GM12878 (cell line): ENCODE measurements around the gene HAP1. TPM values are rescaled to one million over a fixed set of nuclear protein-coding genes. Genes with fewer than 3 reads are reported as not detected.

Source experiments
- ATAC-seq: fragments of 200-7000 bp; cut with Tn5 transposase; 3 replicates; pipeline ENCODE4 v1.9.1; 2020; ENCODE audit warnings: mild to moderate bottlenecking, moderate library complexity
- BruUV-seq: library from RNA; stranded (reverse); fragments of 400-500 nt; replicated peaks from 2 replicates; lab custom pipeline; 2021; lab: Mats Ljungman, UMichigan
- CTCF ChIA-PET: fragments of 300-600 bp; sonication (Branson Sonifier 250); formaldehyde crosslinking; extraction: SDS; loops from one replicate; lab custom pipeline; 2021; ENCODE audit warnings: inconsistent platforms; lab: Yijun Ruan, JAX
- POLR2A ChIA-PET: fragments of 350-600 bp; formaldehyde crosslinking; extraction: SDS; loops from one replicate; lab custom pipeline; 2021; ENCODE audit warnings: inconsistent platforms; lab: Charles Lee
- RAD21 ChIA-PET: fragments of 300-600 bp; sonication (Branson Sonifier 250); formaldehyde crosslinking; loops from one replicate; lab custom pipeline; 2023; ENCODE audit warnings: antibody characterized with exemption; ENCODE audit not compliant: unreplicated experiment; lab: Charles Lee
- SMC1A ChIA-PET: fragments of 300-600 bp; sonication (Branson Sonifier 250); formaldehyde crosslinking; loops from one replicate; lab custom pipeline; 2023; ENCODE audit not compliant: unreplicated experiment, uncharacterized antibody; lab: Charles Lee
- DNase-seq: peaks from one replicate; pipeline ENCODE4 v3.0.0-alpha.2; 2011; ENCODE audit warnings: low read depth, low spot score
- FAIRE-seq: peaks from 3 replicates; lab custom pipeline; 2011; peaks lifted over from hg19 to GRCh38; lab: Jason Lieb, UNC
- H2AFZ ChIP-seq: 2 replicates; pipeline ENCODE4 v1.6.0; 2011; ENCODE audit warnings: low read depth, low read length, control low read depth; ENCODE audit not compliant: control insufficient read depth
- H3K27ac ChIP-seq: 2 replicates; pipeline ENCODE4 v1.5.1; 2011; ENCODE audit warnings: control low read depth; ENCODE audit not compliant: control insufficient read depth, insufficient read depth
- H3K27me3 ChIP-seq, 2 experiments: replicated peaks in 1 of 2; 2 replicates each; pipeline versions ENCODE4 v1.6.0 to v1.6.1; 2011; ENCODE audit warnings: low read length in 1 of 2; ENCODE audit not compliant: control insufficient read depth in 2 of 2, insufficient read depth in 2 of 2
- H3K36me3 ChIP-seq, 2 experiments: 2 replicates each; pipeline ENCODE4 v1.5.1; 2011; ENCODE audit warnings: low read length in 1 of 2; ENCODE audit not compliant: control insufficient read depth in 2 of 2, insufficient read depth in 2 of 2
- H3K4me1 ChIP-seq: 2 replicates; pipeline ENCODE4 v1.6.1; 2011; ENCODE audit warnings: mild to moderate bottlenecking, low read length, moderate library complexity, mixed read lengths; ENCODE audit not compliant: control insufficient read depth, insufficient read depth
- H3K4me2 ChIP-seq: 2 replicates; pipeline ENCODE4 v1.6.0; 2011; ENCODE audit warnings: control low read depth; ENCODE audit not compliant: control insufficient read depth, insufficient read depth
- H3K4me3 ChIP-seq: fragments of 200-600 bp; sonication (generic); 2 replicates; pipeline ENCODE4 v1.5.1; 2016
- H3K79me2 ChIP-seq: 2 replicates; pipeline ENCODE4 v1.6.0; 2011; ENCODE audit warnings: low read length; ENCODE audit not compliant: control insufficient read depth, insufficient read depth
- H3K9ac ChIP-seq: 2 replicates; pipeline ENCODE4 v1.8.0; 2011; ENCODE audit warnings: low read length, control low read depth, mixed read lengths; ENCODE audit not compliant: control insufficient read depth, insufficient read depth
- H3K9me3 ChIP-seq: replicated peaks from 3 replicates; pipeline ENCODE4 v1.5.1; 2011; ENCODE audit warnings: mild to moderate bottlenecking, low read length; ENCODE audit not compliant: control insufficient read depth, insufficient read depth
- H4K20me1 ChIP-seq: 2 replicates; pipeline ENCODE4 v1.6.0; 2011; ENCODE audit not compliant: control insufficient read depth, insufficient read depth
- BHLHE40 ChIP-seq, 2 experiments: fragments of 450-650 bp in 1 of 2; IDR thresholded peaks; 2 replicates each; pipeline ENCODE4 v1.6.1; 2011 to 2017; ENCODE audit warnings: low read depth in 2 of 2, borderline replicate concordance in 1 of 2, improper control_type of control experiment in 1 of 2, low read length in 1 of 2, mild to moderate bottlenecking in 1 of 2
- CHD2 ChIP-seq: IDR thresholded peaks from 2 replicates; pipeline ENCODE4 v1.6.1; 2011; ENCODE audit warnings: low read depth, low read length, improper control_type of control experiment, borderline replicate concordance
- FOXM1 ChIP-seq: IDR thresholded peaks from 2 replicates; pipeline ENCODE4 v1.6.1; 2012; ENCODE audit warnings: low read depth, mild to moderate bottlenecking, inconsistent platforms, low read length, moderate library complexity
- IKZF2 ChIP-seq, 2 experiments: fragments of 450-650 bp; IDR thresholded peaks; 2 replicates each; pipeline ENCODE4 v1.6.1; 2017; ENCODE audit warnings: mild to moderate bottlenecking in 2 of 2, moderate library complexity in 2 of 2
- JUNB ChIP-seq: IDR thresholded peaks from 2 replicates; pipeline ENCODE4 v1.6.1; 2016; ENCODE audit warnings: antibody characterized with exemption, mild to moderate bottlenecking
- MYC ChIP-seq: IDR thresholded peaks from 2 replicates; pipeline ENCODE4 v1.6.1; 2011; ENCODE audit warnings: mild to moderate bottlenecking, low read length, moderate library complexity, inconsistent platforms; ENCODE audit not compliant: insufficient read depth, insufficient replicate concordance, insufficient read length, severe bottlenecking
- NBN ChIP-seq: fragments of 450-650 bp; IDR thresholded peaks from 2 replicates; pipeline ENCODE4 v1.6.1; 2016
- POLR2AphosphoS2 ChIP-seq: IDR thresholded peaks from 2 replicates; pipeline ENCODE4 v1.6.1; 2011; ENCODE audit warnings: low read depth, mild to moderate bottlenecking, low read length, improper control_type of control experiment, moderate library complexity
- RUNX3 ChIP-seq: IDR thresholded peaks from 2 replicates; pipeline ENCODE4 v1.6.1; 2012; ENCODE audit warnings: low read length, inconsistent platforms
- STAT1 ChIP-seq: fragments of 450-650 bp; conservative IDR thresholded peaks from 2 replicates; pipeline ENCODE4 v1.6.1; 2014; ENCODE audit warnings: antibody characterized with exemption, mild to moderate bottlenecking
- TCF3 ChIP-seq: IDR thresholded peaks from 2 replicates; pipeline ENCODE4 v1.6.1; 2012; ENCODE audit warnings: low read depth, mild to moderate bottlenecking, low read length, borderline replicate concordance; ENCODE audit not compliant: insufficient read depth
- ZNF274 ChIP-seq: IDR thresholded peaks from one replicate; pipeline ENCODE4 v1.8.0; 2011; ENCODE audit not compliant: insufficient read length, insufficient read depth
- WGBS: methylation state at CpG from one replicate; pipeline ENCODE4 v1.1.6; 2016; ENCODE audit warnings: low lambda C conversion rate; ENCODE audit not compliant: insufficient replicate concordance, insufficient coverage; ENCODE audit errors: missing lambda C conversion rate; 5-methylcytosine and 5-hydroxymethylcytosine counted together
- in situ Hi-C: fragments of 300-500 bp; cut with MboI; formaldehyde crosslinking; loops from 9 replicates; pipeline ENCODE4 v1.14.3; 2018; ENCODE audit warnings: mixed read lengths
- intact Hi-C: fragments of 100-400 bp; cut with micrococcal nuclease; formaldehyde crosslinking; loops from one replicate; pipeline ENCODE4 v1.14.2; 2022; ENCODE audit not compliant: unreplicated experiment
- polyA plus RNA-seq, 11 experiments: library from polyadenylated mRNA; depleted of rRNA in 4 of 11; unstranded in 6 of 11; stranded (reverse) in 5 of 11; fragments of >200 nt; fragmentation: Nextera tagmentation in 4 of 11; fragmentation: Illumina TruSeq in 1 of 11; extraction: Ambion mirVana in 4 of 11; extraction: Trizol in 1 of 11; gene quantifications; 1 replicate in 1 of 11; 2 replicates in 10 of 11; pipeline versions ENCODE4 v1.2.1 to v1.2.3, GENCODE V29; 2011 to 2016; ENCODE audit warnings: inconsistent platforms in 2 of 11, missing spikeins in 2 of 11, low read depth in 1 of 11
- total RNA-seq, 4 experiments: library from RNA; depleted of rRNA in 3 of 4; stranded (reverse); fragments of >200 nt in 3 of 4; fragmentation: Illumina TruSeq in 1 of 4; extraction: Trizol in 1 of 4; gene quantifications; 2 replicates each; pipeline versions ENCODE4 v1.2.1 to v1.2.3, GENCODE V29; 2013 to 2021
- TF ChIP-seq, protein P1 (sequence below): fragments of 450-650 bp; IDR thresholded peaks from 2 replicates; pipeline ENCODE4 v1.6.1; 2017; ENCODE audit warnings: mild to moderate bottlenecking
- TF ChIP-seq, protein P2 (sequence below): fragments of 450-650 bp; IDR thresholded peaks from 2 replicates; pipeline ENCODE4 v1.6.1; 2016; ENCODE audit warnings: mild to moderate bottlenecking
- TF ChIP-seq, protein P3 (sequence below): fragments of 450-650 bp; IDR thresholded peaks from 2 replicates; pipeline ENCODE4 v1.6.1; 2017; ENCODE audit warnings: antibody characterized with exemption, mild to moderate bottlenecking, moderate library complexity
- TF ChIP-seq, protein P4 (sequence below): fragments of 450-650 bp; IDR thresholded peaks from 2 replicates; pipeline ENCODE4 v1.6.1; 2014; ENCODE audit warnings: mild to moderate bottlenecking

HAP1 gene
- total and polyA plus RNA-seq, 10 of the 15 experiments (the other 5 are each of a cell fraction or from before 2014, with no cell fraction given) = not detected

DNA sequence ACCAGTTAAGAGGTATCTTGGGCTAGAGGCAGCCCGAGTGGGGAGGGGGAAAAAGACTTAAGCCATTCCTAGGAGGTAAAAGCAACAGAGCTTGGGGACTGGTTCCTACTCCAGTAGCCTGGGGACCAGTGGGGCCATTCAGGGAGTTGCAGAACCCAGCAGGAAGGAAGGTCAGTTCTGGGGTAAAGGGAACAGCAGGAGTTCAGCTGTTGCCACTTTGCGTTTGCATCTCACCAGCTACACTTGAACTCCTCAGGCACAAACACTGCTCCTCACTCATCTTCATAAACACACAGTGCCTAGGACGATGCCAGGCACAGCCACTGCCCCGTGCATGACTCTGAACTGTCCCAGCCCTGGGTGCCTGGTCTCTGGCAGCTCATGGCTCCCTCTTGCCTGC is 4.0 kb downstream of the HAP1 start:
- BruUV-seq = no TSS peak
- Histone ChIP-seq H3K4me3 (no peak overlapping the region), H3K9me3 (no peaks in the 10 kb centered on the region), H3K36me3 (no peaks in the 10 kb centered on the region), H3K4me2 (no peak overlapping the region), H3K4me1 (no peaks in the 10 kb centered on the region), H3K9ac (no peak overlapping the region), H4K20me1 (no peaks in the 10 kb centered on the region), H3K79me2 (no peaks in the 10 kb centered on the region), H3K27ac (no peak overlapping the region), H2AFZ (no peak overlapping the region), H3K27me3 (peaks cover 5 to 11% of the 10 kb centered on the region in 2 experiments; a peak in 3 of 4 replicates)
- FAIRE-seq (no peak), ATAC-seq (peak; percentile 32; the same call in 2 of the 3 replicates), DNase-seq (no peak)
- SMC1A ChIA-PET = no interaction called here
- RAD21 ChIA-PET = no interaction called here
- TF ChIP-seq NBN = no peak
- no peak for TF ChIP-seq RUNX3
- no peak for TF ChIP-seq FOXM1
- TF ChIP-seq JUNB = no peak
- no peak for TF ChIP-seq IKZF2 (IDR thresholded peaks at IDR 0.05)
- no peak for TF ChIP-seq TCF3
- TF ChIP-seq STAT1 = no peak
- TF ChIP-seq, protein P1, sequence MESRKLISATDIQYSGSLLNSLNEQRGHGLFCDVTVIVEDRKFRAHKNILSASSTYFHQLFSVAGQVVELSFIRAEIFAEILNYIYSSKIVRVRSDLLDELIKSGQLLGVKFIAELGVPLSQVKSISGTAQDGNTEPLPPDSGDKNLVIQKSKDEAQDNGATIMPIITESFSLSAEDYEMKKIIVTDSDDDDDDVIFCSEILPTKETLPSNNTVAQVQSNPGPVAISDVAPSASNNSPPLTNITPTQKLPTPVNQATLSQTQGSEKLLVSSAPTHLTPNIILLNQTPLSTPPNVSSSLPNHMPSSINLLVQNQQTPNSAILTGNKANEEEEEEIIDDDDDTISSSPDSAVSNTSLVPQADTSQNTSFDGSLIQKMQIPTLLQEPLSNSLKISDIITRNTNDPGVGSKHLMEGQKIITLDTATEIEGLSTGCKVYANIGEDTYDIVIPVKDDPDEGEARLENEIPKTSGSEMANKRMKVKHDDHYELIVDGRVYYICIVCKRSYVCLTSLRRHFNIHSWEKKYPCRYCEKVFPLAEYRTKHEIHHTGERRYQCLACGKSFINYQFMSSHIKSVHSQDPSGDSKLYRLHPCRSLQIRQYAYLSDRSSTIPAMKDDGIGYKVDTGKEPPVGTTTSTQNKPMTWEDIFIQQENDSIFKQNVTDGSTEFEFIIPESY = no peak
- no peak for TF ChIP-seq POLR2AphosphoS2
- TF ChIP-seq CHD2 = no peak
- no peak for TF ChIP-seq MYC
- TF ChIP-seq, protein P2, sequence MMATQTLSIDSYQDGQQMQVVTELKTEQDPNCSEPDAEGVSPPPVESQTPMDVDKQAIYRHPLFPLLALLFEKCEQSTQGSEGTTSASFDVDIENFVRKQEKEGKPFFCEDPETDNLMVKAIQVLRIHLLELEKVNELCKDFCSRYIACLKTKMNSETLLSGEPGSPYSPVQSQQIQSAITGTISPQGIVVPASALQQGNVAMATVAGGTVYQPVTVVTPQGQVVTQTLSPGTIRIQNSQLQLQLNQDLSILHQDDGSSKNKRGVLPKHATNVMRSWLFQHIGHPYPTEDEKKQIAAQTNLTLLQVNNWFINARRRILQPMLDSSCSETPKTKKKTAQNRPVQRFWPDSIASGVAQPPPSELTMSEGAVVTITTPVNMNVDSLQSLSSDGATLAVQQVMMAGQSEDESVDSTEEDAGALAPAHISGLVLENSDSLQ = no peak
- TF ChIP-seq, protein P3, sequence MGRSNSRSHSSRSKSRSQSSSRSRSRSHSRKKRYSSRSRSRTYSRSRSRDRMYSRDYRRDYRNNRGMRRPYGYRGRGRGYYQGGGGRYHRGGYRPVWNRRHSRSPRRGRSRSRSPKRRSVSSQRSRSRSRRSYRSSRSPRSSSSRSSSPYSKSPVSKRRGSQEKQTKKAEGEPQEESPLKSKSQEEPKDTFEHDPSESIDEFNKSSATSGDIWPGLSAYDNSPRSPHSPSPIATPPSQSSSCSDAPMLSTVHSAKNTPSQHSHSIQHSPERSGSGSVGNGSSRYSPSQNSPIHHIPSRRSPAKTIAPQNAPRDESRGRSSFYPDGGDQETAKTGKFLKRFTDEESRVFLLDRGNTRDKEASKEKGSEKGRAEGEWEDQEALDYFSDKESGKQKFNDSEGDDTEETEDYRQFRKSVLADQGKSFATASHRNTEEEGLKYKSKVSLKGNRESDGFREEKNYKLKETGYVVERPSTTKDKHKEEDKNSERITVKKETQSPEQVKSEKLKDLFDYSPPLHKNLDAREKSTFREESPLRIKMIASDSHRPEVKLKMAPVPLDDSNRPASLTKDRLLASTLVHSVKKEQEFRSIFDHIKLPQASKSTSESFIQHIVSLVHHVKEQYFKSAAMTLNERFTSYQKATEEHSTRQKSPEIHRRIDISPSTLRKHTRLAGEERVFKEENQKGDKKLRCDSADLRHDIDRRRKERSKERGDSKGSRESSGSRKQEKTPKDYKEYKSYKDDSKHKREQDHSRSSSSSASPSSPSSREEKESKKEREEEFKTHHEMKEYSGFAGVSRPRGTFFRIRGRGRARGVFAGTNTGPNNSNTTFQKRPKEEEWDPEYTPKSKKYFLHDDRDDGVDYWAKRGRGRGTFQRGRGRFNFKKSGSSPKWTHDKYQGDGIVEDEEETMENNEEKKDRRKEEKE = no peak
- TF ChIP-seq, protein P4, sequence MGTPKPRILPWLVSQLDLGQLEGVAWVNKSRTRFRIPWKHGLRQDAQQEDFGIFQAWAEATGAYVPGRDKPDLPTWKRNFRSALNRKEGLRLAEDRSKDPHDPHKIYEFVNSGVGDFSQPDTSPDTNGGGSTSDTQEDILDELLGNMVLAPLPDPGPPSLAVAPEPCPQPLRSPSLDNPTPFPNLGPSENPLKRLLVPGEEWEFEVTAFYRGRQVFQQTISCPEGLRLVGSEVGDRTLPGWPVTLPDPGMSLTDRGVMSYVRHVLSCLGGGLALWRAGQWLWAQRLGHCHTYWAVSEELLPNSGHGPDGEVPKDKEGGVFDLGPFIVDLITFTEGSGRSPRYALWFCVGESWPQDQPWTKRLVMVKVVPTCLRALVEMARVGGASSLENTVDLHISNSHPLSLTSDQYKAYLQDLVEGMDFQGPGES = no peak
- TF ChIP-seq ZNF274 = no peak
- TF ChIP-seq BHLHE40 (IDR thresholded peaks at IDR 0.05; ENCODE audit: borderline replicate concordance in 1 of 2, low read depth in 2 of 2, low read length in 1 of 2) = no peak
- in situ Hi-C loops = no loop called here
- 0% methylated on average over 4 of the region's 4 CpGs for WGBS
- CTCF ChIA-PET = interaction anchor here (0.6 kb wide), 1 partner anchor 9 kb away, joined by 3 read pairs; no protein-coding TSS in a partner anchor
- POLR2A ChIA-PET = no interaction called here
- intact Hi-C loops = no loop called here
